SK-N-MC (cell line): ENCODE data around the gene FLNB.

ENCODE experiments used
- EZH2 ChIP-seq: fragments of 200-600 bp; sonication (generic); IDR thresholded peaks from one replicate; pipeline ENCODE4 v1.6.1; 2017; ENCODE audit warnings: antibody characterized with exemption
- FOXP2 ChIP-seq: optimal IDR thresholded peaks from 2 replicates; pipeline ENCODE3; 2011; ENCODE audit warnings: mild to moderate bottlenecking, moderate library complexity; ENCODE audit not compliant: insufficient read depth; ENCODE audit errors: extremely low read length, control extremely low read depth
- POLR2AphosphoS5 ChIP-seq: IDR thresholded peaks from 2 replicates; pipeline ENCODE4 v1.6.1; 2012; ENCODE audit warnings: mild to moderate bottlenecking, low read depth, low read length, borderline replicate concordance

DNA sequence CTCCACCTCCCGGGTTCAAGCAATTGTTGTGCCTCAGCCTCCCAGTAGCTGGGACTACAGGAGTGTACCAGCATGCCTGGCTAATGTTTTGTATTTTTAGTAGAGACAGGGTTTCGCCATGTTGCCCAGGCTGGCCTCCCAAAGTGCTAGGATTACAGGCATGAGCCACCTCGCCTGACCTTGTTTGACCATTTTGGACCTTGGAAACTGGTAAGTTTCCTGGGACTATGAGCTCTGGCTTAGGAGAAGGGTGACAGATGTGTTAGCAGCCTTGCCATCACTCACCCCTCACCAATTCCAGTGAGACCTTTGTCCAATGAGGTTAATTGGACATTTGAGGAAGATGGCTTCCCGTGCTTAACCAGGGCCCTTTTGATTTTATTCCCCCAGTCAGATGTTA lies 182.7 kb downstream of the FLNB start:
- TF ChIP-seq POLR2AphosphoS5, result no peak
- TF ChIP-seq EZH2, result no peak
- TF ChIP-seq FOXP2, result no peak
